Activated CD4-positive, alpha-beta T cell treated with anti-CD3 and anti-CD28 coated beads for 24 hours (primary cell): Measurements from ENCODE around the gene HOXC10.

Experiments
- DNase-seq, 2 donors: peaks; one replicate each; pipeline ENCODE4 v3.0.0-alpha.2; 2020; ENCODE audit warnings: low read depth in 2 of 2

The HOXC10 gene

DNA sequence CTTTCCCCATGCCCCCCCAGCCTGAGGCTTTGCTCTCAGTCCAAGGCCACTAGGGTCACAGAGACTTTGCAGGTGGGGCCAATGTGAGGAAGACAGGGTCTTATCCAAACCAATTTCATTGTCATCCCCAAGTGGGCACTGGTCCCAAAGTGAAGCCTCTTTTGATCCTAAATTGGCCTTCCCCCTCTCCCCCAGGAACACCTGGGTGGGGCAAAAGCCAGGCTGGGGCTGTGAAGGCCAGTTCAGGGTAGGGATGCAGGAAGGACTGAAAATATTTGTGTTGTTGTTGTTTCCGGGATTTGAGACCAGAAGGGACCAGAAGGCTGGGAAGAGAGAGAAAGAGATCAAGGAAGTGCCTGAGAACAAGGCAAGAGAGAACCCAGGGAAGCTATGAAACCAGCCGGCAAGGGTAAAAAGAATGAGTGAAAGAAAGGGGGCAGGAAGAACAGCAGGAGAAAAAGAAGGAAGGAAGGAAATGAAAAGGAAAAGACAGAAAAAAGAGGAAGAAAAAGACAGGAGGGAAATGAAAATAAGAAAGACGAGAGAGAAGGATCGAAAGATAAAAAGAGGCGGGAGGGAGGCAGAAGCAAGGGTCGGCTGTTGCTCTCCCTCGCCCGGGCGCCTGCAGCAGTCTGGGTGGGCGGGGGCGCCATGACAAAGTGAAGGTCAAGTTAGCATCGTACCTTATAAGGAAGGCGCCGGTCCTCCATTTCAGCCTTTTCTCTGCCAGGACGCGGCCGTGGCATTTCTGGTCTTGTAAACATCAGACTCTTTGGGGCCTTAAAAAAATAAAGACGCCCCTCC lies 19.5 kb upstream of the HOXC10 start:
- DNase-seq = no peak

DNA sequence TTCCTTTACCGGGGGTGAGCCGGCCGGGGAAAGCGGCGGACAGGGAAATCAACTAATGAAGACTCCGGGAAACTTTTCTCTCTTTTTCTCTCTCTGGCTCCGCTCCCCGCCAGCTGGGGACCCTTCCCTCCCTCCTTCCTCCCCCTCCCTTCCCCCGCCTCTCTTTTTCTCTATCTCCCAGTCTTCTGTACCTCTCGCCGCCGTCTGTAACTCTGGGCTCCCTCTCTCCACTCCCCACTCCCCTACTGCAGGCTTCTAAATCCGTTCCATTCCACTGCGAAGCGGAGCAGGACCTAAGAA lies 18.9 kb upstream of the HOXC10 start:
- DNase-seq = no peak

GRCh38 chr12:53966385-53967133 lies 18.4 kb upstream of the HOXC10 start:
- DNase-seq = no peak

GRCh38 chr12:53967421-53967925 lies 17.5 kb upstream of the HOXC10 start:
- DNase-seq = no peak

DNA sequence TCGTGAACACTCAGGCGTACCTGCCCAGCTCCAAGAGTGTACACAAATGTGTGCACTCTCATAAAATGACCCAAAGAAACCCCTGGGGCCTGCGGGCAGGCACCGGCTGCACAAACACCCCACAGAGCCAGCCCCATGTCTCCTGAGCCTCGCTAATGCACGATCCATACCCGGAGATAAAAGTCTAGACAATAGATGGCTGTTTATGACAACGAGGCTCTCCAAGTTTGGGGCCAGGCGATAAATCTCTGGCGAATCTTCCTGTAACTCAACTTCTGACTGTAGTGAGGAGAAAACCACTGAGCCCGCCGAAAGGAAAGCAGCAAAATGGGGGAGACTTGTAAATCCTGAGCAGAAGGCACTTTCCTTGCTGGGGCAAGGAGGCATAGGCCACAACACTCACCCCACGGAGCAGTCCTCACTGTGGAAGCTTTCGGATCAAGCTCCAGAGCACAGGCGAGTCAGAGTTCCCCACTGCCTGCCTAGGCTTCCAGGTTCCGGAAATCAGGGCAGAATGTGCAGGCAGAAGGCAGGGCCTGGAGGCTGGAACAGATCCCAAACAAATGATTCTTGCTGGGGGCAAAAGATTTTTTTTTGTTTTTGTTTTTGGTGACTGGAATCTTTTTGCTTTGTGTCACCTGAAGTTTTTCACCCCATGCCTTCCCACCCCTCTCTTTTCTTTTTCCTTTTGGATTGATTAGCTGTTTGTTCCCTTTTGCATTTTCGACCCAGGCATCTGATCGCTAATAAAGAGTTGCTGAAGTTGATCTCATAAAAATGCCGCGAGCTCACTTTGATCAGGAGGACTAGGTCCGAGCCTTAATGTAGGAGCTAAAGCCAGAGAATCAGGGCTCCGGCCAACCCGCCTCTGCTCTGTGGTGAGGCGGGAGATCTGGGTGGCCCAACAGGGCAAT lies 16.5 kb upstream of the HOXC10 start:
- DNase-seq = no peak

- DNase-seq = no peak
Measured at GRCh38 chr12:53969588-53970259, 15.2 kb upstream of the HOXC10 start.

DNA sequence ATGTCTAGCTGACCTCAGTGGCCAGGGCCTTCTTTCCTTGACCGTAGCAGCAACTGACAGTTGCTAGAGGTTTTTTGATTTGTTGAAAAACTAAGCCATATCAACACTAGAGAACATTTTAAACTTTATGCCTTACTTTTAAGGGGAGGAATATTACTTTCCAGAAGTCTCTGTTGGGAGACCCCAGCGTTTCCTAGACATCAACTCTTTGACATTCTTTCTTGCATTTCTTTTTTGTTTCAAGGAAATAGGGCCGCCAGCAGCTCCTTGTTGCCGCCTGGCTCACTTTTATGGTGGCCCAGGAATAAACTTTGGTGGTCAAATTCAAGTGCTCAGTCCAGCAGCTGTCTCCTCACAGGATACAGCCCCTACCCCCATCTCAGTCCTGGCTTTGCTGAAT lies 14.5 kb upstream of the HOXC10 start:
- no peak for DNase-seq

DNA sequence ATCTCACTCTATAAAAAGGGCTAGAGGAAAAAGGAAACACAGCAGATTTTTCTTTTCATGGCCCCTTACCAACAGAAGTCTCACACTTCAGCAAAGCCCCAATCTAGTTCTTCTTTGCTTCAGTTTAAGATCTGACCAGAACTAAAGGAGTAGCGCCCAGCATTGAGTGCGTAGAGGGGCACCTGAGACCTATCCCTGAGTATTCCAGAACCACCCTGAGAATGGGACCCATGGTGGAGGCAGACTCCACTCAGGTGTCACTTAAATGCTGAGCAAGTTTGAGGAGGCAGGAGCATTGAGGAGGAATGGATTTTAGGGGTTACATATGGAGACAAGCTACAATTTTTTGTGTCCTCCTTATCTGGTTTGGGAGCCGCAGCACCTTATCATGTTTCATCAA lies 13.8 kb upstream of the HOXC10 start:
- DNase-seq = no peak

DNA sequence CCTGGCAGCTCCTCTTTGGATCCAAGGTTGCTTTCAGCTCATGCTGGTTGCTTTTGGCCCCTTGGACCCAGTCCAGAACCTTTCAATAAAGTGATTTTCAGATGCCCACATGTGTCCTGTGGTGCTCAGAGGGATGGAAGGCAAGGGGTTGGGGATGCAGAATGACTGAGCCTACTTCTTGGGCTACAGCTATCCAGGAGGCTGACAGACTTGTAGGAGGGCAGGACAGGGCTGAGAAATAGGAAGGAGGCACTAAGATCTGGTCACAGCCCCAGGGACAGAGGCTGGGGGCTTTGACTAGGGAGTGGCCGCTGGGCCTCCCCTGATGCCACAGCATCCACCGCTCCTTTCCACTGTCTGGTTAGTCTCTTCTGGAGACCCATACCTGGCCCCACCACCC lies 13.3 kb upstream of the HOXC10 start:
- no peak for DNase-seq

DNA sequence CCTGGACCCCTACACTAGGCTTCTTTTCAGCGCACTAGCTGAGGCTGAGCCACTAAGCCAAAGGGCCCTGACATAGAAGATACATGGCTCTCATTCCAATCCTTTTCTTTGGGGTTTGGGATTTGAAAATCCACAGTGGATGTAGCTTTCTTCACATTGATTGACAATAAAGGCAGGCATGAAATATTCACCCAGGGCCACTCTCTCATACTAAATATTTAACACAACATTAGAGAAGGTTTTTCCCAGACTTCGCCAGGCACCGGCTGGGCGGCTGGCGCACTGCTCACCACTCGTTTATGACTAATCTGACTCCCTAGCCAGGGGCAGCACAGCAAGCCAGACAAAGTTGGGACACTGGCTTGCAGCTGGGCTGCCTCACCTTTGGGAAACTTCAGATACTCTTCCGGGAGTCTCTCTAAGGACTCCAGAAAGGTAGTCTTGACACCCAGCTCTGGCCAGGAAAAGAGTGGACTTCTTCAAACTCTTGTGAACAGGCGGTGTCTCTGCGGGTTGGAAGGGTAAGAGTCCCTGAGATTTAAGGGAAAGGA lies 12.7 kb upstream of the HOXC10 start:
- no peak for DNase-seq

- DNase-seq = no peak
Measured at GRCh38 chr12:53972722-53973235, 12.2 kb upstream of the HOXC10 start, which contains the start of gene HOXC11. TSS of gene HOXC11 (plus strand) at chr12:53973126. CDS start at chr12:53973242, 116 bp downstream.

DNA sequence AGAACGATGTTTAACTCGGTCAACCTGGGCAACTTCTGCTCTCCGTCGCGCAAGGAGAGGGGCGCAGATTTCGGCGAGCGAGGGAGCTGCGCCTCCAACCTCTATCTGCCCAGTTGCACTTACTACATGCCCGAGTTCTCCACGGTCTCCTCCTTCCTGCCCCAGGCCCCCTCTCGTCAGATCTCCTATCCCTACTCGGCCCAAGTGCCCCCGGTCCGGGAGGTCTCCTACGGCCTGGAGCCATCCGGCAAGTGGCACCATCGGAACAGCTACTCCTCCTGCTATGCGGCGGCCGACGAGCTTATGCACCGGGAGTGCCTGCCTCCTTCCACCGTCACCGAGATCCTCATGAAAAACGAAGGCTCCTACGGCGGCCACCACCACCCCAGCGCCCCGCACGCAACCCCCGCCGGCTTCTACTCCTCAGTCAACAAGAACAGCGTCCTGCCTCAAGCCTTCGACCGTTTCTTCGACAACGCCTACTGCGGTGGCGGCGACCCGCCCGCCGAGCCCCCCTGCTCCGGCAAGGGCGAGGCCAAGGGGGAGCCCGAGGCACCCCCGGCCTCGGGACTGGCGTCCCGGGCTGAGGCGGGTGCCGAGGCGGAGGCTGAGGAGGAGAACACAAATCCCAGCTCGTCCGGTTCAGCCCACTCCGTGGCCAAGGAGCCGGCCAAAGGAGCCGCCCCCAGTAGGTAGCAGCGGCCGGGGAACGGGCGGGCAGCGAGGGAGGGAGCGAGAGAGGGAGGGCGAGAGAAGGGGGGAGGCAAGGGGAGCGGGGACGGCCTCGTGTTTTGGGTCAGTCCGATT lies 11.5 kb upstream of the HOXC10 start:
- DNase-seq = no peak

GRCh38 chr12:53974084-53975063 lies 10.6 kb upstream of the HOXC10 start, which contains the start of gene HOTAIR:
TSS of gene HOTAIR (minus strand) at chr12:53974954.
- no peak for DNase-seq

DNA sequence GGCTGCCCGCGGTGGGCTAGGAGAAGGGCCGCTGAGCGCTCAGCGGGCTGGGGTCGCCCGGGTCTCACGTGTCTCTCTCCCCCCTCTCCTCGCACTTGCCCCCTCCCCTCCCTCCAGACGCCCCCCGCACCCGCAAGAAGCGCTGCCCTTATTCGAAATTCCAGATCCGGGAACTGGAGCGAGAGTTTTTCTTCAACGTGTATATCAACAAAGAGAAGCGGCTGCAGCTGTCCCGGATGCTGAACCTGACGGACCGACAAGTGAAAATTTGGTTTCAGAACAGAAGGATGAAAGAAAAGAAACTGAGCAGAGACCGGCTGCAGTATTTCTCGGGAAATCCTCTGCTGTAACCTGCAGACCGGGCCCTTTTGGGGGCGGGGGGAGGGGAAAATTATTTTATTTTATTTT lies 9.9 kb upstream of the HOXC10 start:
- DNase-seq = no peak

GRCh38 chr12:53975479-53976152 lies 9.3 kb upstream of the HOXC10 start:
- DNase-seq = no peak

GRCh38 chr12:53976172-53976822 lies 8.6 kb upstream of the HOXC10 start:
- no peak for DNase-seq

GRCh38 chr12:53976823-53977595 lies 7.9 kb upstream of the HOXC10 start:
- DNase-seq = no peak
